Prostate gland (tissue), 2 donors: ENCODE data around the gene RMDN2.

ENCODE experiments used
- CTCF ChIP-seq, 4 experiments: fragments of 200-600 bp in 2 of 4; fragments of 450-650 bp in 2 of 4; sonication (generic) in 2 of 4; IDR thresholded peaks; 1 replicate in 3 of 4; 2 replicates in 1 of 4; pipeline ENCODE4 v1.5.1; 2016 to 2019; ENCODE audit warnings: antibody characterized with exemption in 4 of 4, mild to moderate bottlenecking in 2 of 4, moderate library complexity in 2 of 4
- POLR2A ChIP-seq: fragments of 450-650 bp; IDR thresholded peaks from one replicate; pipeline ENCODE4 v1.6.1; 2016; ENCODE audit warnings: antibody characterized with exemption, mild to moderate bottlenecking

GRCh38 chr2:37897511-37897910 is 27.6 kb upstream of the RMDN2 start:
- TF ChIP-seq POLR2A (no peak), CTCF (IDR thresholded peaks at IDR 0.05) (no peak)
